Neural cell (in vitro differentiated cells): ENCODE measurements around the gene IQSEC1. TPM values are rescaled to one million over a fixed set of nuclear protein-coding genes. Genes with fewer than 3 reads are reported as not detected.

Experiments used
- H2AFZ ChIP-seq: fragments of 200-600, 300-800 bp; sonication (generic), shearing (Covaris generic); 2 replicates; pipeline ENCODE4 v1.6.0; 2014; ENCODE audit warnings: low read depth, mild to moderate bottlenecking, antibody characterized with exemption, low read length, moderate library complexity
- H3F3A ChIP-seq: fragments of 200-600 bp; shearing (Covaris generic); 2 replicates; pipeline ENCODE4 v1.6.1; 2016; ENCODE audit warnings: mild to moderate bottlenecking, moderate library complexity, mixed read lengths, antibody characterized with exemption, low read length; ENCODE audit not compliant: insufficient read depth, poor library complexity, severe bottlenecking
- H3K27ac ChIP-seq: fragments of 200-600, 300-800 bp; sonication (generic), shearing (Covaris generic); 2 replicates; pipeline ENCODE4 v1.5.1; 2014; ENCODE audit warnings: mild to moderate bottlenecking, low read length, moderate library complexity
- H3K27me3 ChIP-seq: fragments of 300-800, 200-600 bp; sonication (generic), shearing (Covaris generic); 2 replicates; pipeline ENCODE4 v1.6.0; 2014; ENCODE audit warnings: mild to moderate bottlenecking, low read depth, low read length, moderate library complexity; ENCODE audit not compliant: insufficient read depth
- H3K36me3 ChIP-seq: fragments of 300-800, 200-600 bp; sonication (generic), shearing (Covaris generic); 2 replicates; pipeline ENCODE4 v1.5.1; 2014; ENCODE audit warnings: mild to moderate bottlenecking, antibody characterized with exemption, low read length, moderate library complexity; ENCODE audit not compliant: insufficient read depth
- H3K4me2 ChIP-seq: fragments of 300-800, 200-600 bp; sonication (generic), shearing (Covaris generic); 2 replicates; pipeline ENCODE4 v1.6.0; 2014; ENCODE audit warnings: mild to moderate bottlenecking, low read length
- H3K4me3 ChIP-seq: fragments of 300-800, 200-600 bp; sonication (generic), shearing (Covaris generic); 2 replicates; pipeline ENCODE4 v1.5.1; 2014; ENCODE audit warnings: mild to moderate bottlenecking, low read length, moderate library complexity
- H3K79me2 ChIP-seq: fragments of 200-600 bp; shearing (Covaris generic); replicated peaks from 2 replicates; pipeline ENCODE4 v1.6.0; 2014; ENCODE audit warnings: mild to moderate bottlenecking, low read length, moderate library complexity; ENCODE audit not compliant: insufficient read depth
- H3K9ac ChIP-seq: fragments of 300-800, 200-600 bp; sonication (generic), shearing (Covaris generic); 2 replicates; pipeline ENCODE4 v1.6.1; 2016; ENCODE audit warnings: mild to moderate bottlenecking, low read length, mixed read lengths
- H3K9me2 ChIP-seq: fragments of 200-600 bp; shearing (Covaris generic); 2 replicates; pipeline ENCODE4 v1.6.1; 2016; ENCODE audit warnings: mild to moderate bottlenecking, low read length, mixed read lengths; ENCODE audit not compliant: insufficient read depth
- H3K9me3 ChIP-seq: fragments of 200-600, 300-800 bp; sonication (generic), shearing (Covaris generic); 2 replicates; pipeline ENCODE4 v1.6.1; 2016; ENCODE audit warnings: mild to moderate bottlenecking, mixed run types, low read length, moderate library complexity, mixed read lengths
- H4K20me1 ChIP-seq: fragments of 200-600 bp; shearing (Covaris generic); 2 replicates; pipeline ENCODE4 v1.6.1; 2016; ENCODE audit warnings: mild to moderate bottlenecking, mixed run types; ENCODE audit not compliant: insufficient read depth
- EP300 ChIP-seq: fragments of 450-650 bp; conservative IDR thresholded peaks from 2 replicates; pipeline ENCODE4 v1.6.1; 2014; ENCODE audit warnings: antibody characterized with exemption, mild to moderate bottlenecking, moderate library complexity; ENCODE audit not compliant: poor library complexity, severe bottlenecking
- EZH2 ChIP-seq: fragments of 200-600, 300-800 bp; shearing (Covaris generic), sonication (generic); IDR thresholded peaks from 2 replicates; pipeline ENCODE4 v1.6.1; 2014; ENCODE audit warnings: antibody characterized with exemption, low read length, borderline replicate concordance, mild to moderate bottlenecking; ENCODE audit not compliant: insufficient read depth, poor library complexity, severe bottlenecking
- MXI1 ChIP-seq: fragments of 450-650 bp; conservative IDR thresholded peaks from 2 replicates; pipeline ENCODE4 v1.6.1; 2014; ENCODE audit warnings: antibody characterized with exemption, mild to moderate bottlenecking; ENCODE audit not compliant: poor library complexity, severe bottlenecking
- POLR2AphosphoS5 ChIP-seq: IDR thresholded peaks from 2 replicates; pipeline ENCODE4 v1.6.1; 2012
- RAD21 ChIP-seq: fragments of 450-650 bp; conservative IDR thresholded peaks from 2 replicates; pipeline ENCODE4 v1.6.1; 2014; ENCODE audit warnings: antibody characterized with exemption, mild to moderate bottlenecking, moderate library complexity
- SMC3 ChIP-seq: fragments of 450-650 bp; conservative IDR thresholded peaks from 2 replicates; pipeline ENCODE4 v1.6.1; 2014; ENCODE audit warnings: antibody characterized with exemption, mild to moderate bottlenecking, moderate library complexity; ENCODE audit not compliant: poor library complexity
- TAF1 ChIP-seq: IDR thresholded peaks from 2 replicates; pipeline ENCODE4 v1.6.1; 2012; ENCODE audit warnings: low read depth
- polyA plus RNA-seq: library from polyadenylated mRNA; depleted of rRNA; stranded (reverse); fragments of >200 nt; gene quantifications from 2 replicates; pipeline ENCODE4 v1.2.3, GENCODE V29; 2014
- TF ChIP-seq, protein P1 (sequence below): IDR thresholded peaks from 2 replicates; pipeline ENCODE4 v1.6.1; 2012; ENCODE audit warnings: borderline replicate concordance
- TF ChIP-seq, protein P2 (sequence below): fragments of 450-650 bp; IDR thresholded peaks from 2 replicates; pipeline ENCODE4 v1.5.1; 2014; ENCODE audit warnings: antibody characterized with exemption, mild to moderate bottlenecking, moderate library complexity; ENCODE audit not compliant: poor library complexity, severe bottlenecking

IQSEC1 gene
- polyA plus RNA-seq, 1 donor from 2014 or later: 6.0 TPM

DNA sequence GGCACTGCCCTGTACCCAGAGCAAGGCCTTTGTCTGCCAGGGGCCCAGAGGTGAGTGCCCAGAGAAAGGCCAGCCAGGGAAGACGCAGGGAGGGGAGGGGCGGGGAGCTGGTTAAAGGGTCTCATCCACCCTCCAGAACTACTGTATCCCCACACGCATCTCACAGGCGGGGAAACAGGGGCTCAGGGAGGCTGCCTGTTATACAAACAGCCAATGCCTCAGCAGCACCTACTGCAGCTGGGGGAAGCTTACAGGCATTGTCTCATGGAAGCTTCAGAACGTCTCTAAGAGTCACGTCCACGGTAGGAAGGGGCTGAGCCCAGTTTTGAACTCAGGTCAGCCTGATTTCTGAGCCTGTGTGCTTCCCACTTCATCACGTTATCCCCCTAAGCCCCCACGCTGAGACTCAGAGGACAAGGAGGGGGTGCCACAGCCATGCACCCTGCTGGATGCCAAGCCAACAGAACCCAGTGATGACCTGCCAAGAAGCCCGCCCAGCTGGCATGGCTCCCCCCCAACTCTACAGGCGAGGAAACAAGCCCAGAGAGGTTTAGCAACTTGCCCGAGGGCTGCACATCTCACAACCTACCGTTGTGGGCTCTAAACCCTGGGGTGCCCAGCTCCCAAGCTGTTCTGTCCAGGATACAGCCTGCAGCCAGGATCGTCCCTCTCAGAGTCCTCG lies 54.5 kb downstream of the IQSEC1 start:
- H4K20me1 ChIP-seq: no peaks in the 10 kb centered on the region
- no peak overlapping the region for H3K27ac ChIP-seq
- no peak overlapping the region for H3K9ac ChIP-seq
- no peak overlapping the region for H3K4me2 ChIP-seq
- no peaks in the 10 kb centered on the region for H3K9me3 ChIP-seq
- H3K27me3 ChIP-seq: no peaks in the 10 kb centered on the region
- H3F3A ChIP-seq: no peaks in the 10 kb centered on the region
- no peak overlapping the region for H3K4me3 ChIP-seq
- TF ChIP-seq, protein P1, sequence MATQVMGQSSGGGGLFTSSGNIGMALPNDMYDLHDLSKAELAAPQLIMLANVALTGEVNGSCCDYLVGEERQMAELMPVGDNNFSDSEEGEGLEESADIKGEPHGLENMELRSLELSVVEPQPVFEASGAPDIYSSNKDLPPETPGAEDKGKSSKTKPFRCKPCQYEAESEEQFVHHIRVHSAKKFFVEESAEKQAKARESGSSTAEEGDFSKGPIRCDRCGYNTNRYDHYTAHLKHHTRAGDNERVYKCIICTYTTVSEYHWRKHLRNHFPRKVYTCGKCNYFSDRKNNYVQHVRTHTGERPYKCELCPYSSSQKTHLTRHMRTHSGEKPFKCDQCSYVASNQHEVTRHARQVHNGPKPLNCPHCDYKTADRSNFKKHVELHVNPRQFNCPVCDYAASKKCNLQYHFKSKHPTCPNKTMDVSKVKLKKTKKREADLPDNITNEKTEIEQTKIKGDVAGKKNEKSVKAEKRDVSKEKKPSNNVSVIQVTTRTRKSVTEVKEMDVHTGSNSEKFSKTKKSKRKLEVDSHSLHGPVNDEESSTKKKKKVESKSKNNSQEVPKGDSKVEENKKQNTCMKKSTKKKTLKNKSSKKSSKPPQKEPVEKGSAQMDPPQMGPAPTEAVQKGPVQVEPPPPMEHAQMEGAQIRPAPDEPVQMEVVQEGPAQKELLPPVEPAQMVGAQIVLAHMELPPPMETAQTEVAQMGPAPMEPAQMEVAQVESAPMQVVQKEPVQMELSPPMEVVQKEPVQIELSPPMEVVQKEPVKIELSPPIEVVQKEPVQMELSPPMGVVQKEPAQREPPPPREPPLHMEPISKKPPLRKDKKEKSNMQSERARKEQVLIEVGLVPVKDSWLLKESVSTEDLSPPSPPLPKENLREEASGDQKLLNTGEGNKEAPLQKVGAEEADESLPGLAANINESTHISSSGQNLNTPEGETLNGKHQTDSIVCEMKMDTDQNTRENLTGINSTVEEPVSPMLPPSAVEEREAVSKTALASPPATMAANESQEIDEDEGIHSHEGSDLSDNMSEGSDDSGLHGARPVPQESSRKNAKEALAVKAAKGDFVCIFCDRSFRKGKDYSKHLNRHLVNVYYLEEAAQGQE: no peak
- TF ChIP-seq EP300 (no peak), EZH2 (no peak), RAD21 (no peak), TAF1 (no peak), POLR2AphosphoS5 (no peak), SMC3 (no peak), MXI1 (no peak)
- TF ChIP-seq, protein P2, sequence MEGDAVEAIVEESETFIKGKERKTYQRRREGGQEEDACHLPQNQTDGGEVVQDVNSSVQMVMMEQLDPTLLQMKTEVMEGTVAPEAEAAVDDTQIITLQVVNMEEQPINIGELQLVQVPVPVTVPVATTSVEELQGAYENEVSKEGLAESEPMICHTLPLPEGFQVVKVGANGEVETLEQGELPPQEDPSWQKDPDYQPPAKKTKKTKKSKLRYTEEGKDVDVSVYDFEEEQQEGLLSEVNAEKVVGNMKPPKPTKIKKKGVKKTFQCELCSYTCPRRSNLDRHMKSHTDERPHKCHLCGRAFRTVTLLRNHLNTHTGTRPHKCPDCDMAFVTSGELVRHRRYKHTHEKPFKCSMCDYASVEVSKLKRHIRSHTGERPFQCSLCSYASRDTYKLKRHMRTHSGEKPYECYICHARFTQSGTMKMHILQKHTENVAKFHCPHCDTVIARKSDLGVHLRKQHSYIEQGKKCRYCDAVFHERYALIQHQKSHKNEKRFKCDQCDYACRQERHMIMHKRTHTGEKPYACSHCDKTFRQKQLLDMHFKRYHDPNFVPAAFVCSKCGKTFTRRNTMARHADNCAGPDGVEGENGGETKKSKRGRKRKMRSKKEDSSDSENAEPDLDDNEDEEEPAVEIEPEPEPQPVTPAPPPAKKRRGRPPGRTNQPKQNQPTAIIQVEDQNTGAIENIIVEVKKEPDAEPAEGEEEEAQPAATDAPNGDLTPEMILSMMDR: no peak
- H3K79me2 ChIP-seq: no peaks in the 10 kb centered on the region
- H3K9me2 ChIP-seq: no peaks in the 10 kb centered on the region
- no peak overlapping the region for H2AFZ ChIP-seq
- no peaks in the 10 kb centered on the region for H3K36me3 ChIP-seq

DNA sequence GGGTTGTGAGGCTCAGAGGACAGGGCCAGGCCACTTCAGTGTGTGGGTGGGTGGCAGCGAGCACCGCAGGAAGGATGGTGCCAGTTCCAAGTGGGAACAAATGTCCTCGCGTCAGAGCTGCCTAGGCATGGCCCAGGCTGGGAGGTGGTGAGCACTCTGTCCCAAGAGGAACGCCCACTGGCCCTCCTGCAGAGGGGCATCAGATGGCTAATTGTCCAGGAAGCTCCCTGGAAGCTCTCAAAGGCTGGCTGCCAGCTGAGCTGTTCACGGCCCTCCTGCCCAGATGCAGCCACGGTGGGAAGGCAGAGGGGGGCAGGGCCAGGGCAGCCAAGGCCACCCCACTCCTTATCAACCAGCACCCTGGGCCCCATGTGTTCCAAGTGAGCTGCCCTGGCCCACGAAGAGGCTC lies 55.2 kb downstream of the IQSEC1 start:
- H3K27me3 ChIP-seq: no peaks in the 10 kb centered on the region
- no peak overlapping the region for H3K4me2 ChIP-seq
- H3K79me2 ChIP-seq: no peaks in the 10 kb centered on the region
- no peaks in the 10 kb centered on the region for H3K9me3 ChIP-seq
- no peaks in the 10 kb centered on the region for H3K9me2 ChIP-seq
- H3K27ac ChIP-seq: no peak overlapping the region
- no peaks in the 10 kb centered on the region for H3F3A ChIP-seq
- no peaks in the 10 kb centered on the region for H4K20me1 ChIP-seq
- no peak overlapping the region for H3K4me3 ChIP-seq
- H3K9ac ChIP-seq: no peak overlapping the region
- H3K36me3 ChIP-seq: no peaks in the 10 kb centered on the region
- TF ChIP-seq EP300: no peak
- TF ChIP-seq MXI1: no peak
- TF ChIP-seq TAF1: no peak
- TF ChIP-seq SMC3: no peak
- TF ChIP-seq RAD21: no peak
- TF ChIP-seq, protein P1: no peak
- TF ChIP-seq, protein P2: no peak
- no peak for TF ChIP-seq POLR2AphosphoS5
- H2AFZ ChIP-seq: no peak overlapping the region
